ENCODE results near the gene VPS13A.

Gene VPS13A

GRCh38 chr9:77177143-77177893, at the start of gene VPS13A:
VPS13A (plus strand) TSS chr9:77177534; CDS start chr9:77177705, 171 bp downstream.
- no peaks in the 10 kb centered on the region for H3K27me3 Mint-ChIP-seq
- peak within 1 kb of the TSS; percentile 92 for H3K27ac Mint-ChIP-seq (ENCODE audit: low read depth)

GRCh38 chr9:77128125-77128789, 49.1 kb upstream of the VPS13A start:
- ATAC-seq (replicated peaks; ENCODE audit: extremely low read depth, poor library complexity, severe bottlenecking) (no peak), DNase-seq (ENCODE audit: low spot score in 2 of 2) (no peak)
- Mint-ChIP-seq H3K9me3 (no peaks in the 10 kb centered on the region), H3K4me1 (no peaks in the 10 kb centered on the region), H3K27ac (ENCODE audit: low read depth) (no peak overlapping the region), H3K27me3 (peaks cover 37% of the 10 kb centered on the region), H3K4me3 (no peak overlapping the region), H3K36me3 (ENCODE audit: insufficient read depth) (no peaks in the 10 kb centered on the region)

More at GRCh38 chr9:77177143-77177893, at the start of gene VPS13A:
- ATAC-seq (replicated peaks; ENCODE audit: extremely low read depth, poor library complexity, severe bottlenecking), result peak; percentile 95
- DNase-seq (ENCODE audit: low spot score in 2 of 2), result peak; percentile 79 to 83
- no peaks in the 10 kb centered on the region for H3K9me3 Mint-ChIP-seq
- peaks cover 25% of the 10 kb centered on the region for H3K4me1 Mint-ChIP-seq
- H3K4me3 Mint-ChIP-seq, result peak within 1 kb of the TSS; percentile 95
- peaks cover 7% of the 10 kb centered on the region for H3K36me3 Mint-ChIP-seq (ENCODE audit: insufficient read depth)

- H3K36me3 Mint-ChIP-seq (ENCODE audit: insufficient read depth), result no peaks in the 10 kb centered on the region
- DNase-seq (ENCODE audit: low spot score in 2 of 2) (no peak), ATAC-seq (replicated peaks; ENCODE audit: extremely low read depth, poor library complexity, severe bottlenecking) (no peak)
- no peak overlapping the region for H3K4me3 Mint-ChIP-seq
- no peak overlapping the region for H3K27ac Mint-ChIP-seq (ENCODE audit: low read depth)
- H3K4me1 Mint-ChIP-seq, result no peaks in the 10 kb centered on the region
- no peaks in the 10 kb centered on the region for H3K9me3 Mint-ChIP-seq
- H3K27me3 Mint-ChIP-seq, result peaks cover 51% of the 10 kb centered on the region
These were observed 45.9 kb upstream of the VPS13A start for GRCh38 chr9:77131399-77131798.

DNA sequence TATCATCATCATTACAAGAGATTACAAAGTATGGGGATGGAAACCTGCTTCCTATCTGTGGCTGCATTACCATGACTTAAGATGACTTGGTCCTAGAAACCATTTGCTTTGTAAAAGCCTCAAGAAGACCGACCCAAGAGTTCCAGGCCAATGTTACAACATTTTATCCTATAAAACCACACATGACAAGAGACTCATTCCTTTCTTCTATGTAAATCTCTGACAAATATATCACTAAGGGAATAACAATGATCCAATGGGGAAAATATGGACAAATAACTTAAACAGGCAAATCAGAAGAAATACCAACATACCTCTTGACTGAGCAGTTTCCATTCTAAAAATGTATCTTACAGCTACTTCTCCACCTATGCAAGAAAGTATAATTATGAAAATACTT, 44.3 kb upstream of the VPS13A start:
- Mint-ChIP-seq H3K36me3 (ENCODE audit: insufficient read depth) (no peaks in the 10 kb centered on the region), H3K27me3 (peaks cover 57% of the 10 kb centered on the region), H3K27ac (ENCODE audit: low read depth) (no peak overlapping the region), H3K9me3 (no peaks in the 10 kb centered on the region), H3K4me3 (no peak overlapping the region), H3K4me1 (no peaks in the 10 kb centered on the region)
- DNase-seq (ENCODE audit: low spot score in 2 of 2) (no peak), ATAC-seq (replicated peaks; ENCODE audit: extremely low read depth, poor library complexity, severe bottlenecking) (no peak)

DNA sequence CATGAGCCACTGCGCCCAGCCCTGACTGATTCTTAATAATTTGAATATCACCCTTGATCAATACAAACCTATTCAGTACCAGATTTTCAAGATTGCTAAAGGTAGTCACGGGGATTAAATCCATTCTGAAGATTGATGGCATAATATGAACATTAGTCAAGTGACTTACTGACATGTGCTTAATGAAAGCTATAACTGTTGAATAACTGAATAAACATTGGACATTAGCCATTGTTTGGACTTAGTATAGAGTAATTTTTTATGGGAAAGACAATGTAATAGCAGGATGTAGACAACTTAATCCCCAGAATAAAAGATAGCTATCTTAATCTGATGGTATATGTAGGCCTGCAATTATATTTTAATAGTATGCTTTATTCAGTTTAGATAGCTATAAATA, 35.0 kb upstream of the VPS13A start:
- ATAC-seq (replicated peaks; ENCODE audit: extremely low read depth, poor library complexity, severe bottlenecking) (no peak), DNase-seq (ENCODE audit: low spot score in 2 of 2) (no peak)
- Mint-ChIP-seq H3K27me3 (peaks cover 27% of the 10 kb centered on the region), H3K36me3 (ENCODE audit: insufficient read depth) (no peaks in the 10 kb centered on the region), H3K4me3 (no peak overlapping the region), H3K4me1 (no peaks in the 10 kb centered on the region), H3K9me3 (no peaks in the 10 kb centered on the region), H3K27ac (ENCODE audit: low read depth) (no peak overlapping the region)

DNA sequence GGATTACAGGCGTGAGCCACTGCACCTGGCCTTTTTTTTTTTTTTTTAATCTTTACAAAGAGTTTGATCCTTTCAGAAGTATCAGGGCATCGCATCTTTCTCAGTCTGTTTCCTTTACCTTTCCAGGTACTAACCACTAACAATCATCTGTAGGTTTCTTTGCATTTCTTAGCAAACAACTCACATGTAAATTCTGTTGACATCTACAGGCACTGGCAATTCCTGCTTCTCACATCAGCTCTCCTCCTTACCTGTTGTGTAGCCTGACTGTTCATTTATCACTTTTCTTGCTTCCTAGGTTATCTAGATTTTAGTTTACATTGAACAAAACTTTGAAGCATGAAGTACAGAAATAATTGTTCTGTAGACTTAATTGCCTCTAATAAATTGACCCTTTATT, 27.5 kb upstream of the VPS13A start:
- no peak overlapping the region for H3K27ac Mint-ChIP-seq (ENCODE audit: low read depth)
- H3K27me3 Mint-ChIP-seq, result peaks cover 38% of the 10 kb centered on the region
- ATAC-seq (replicated peaks; ENCODE audit: extremely low read depth, poor library complexity, severe bottlenecking) (no peak), DNase-seq (ENCODE audit: low spot score in 2 of 2) (no peak)
- no peaks in the 10 kb centered on the region for H3K36me3 Mint-ChIP-seq (ENCODE audit: insufficient read depth)
- no peaks in the 10 kb centered on the region for H3K9me3 Mint-ChIP-seq
- H3K4me1 Mint-ChIP-seq, result no peaks in the 10 kb centered on the region
- H3K4me3 Mint-ChIP-seq, result no peak overlapping the region

DNA sequence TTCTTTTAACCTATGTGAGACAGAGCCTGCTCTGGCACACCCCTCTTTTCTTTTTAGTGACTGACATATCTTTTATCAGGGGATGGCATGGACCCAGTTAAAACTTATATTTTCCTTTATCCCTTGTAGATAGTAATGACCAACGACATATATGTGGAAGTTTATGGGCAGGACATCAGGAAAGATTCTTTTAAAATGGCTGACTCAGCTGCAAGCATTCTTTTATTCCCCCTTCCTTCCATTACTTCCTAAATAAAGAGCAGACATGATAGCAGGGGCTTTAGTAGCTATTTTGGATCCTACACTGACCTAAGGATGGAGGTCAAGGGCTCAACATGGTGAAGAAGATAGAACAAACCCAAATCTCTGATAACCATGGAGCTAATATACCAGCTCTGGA, 25.0 kb upstream of the VPS13A start:
- ATAC-seq (replicated peaks; ENCODE audit: extremely low read depth, poor library complexity, severe bottlenecking), result no peak

GRCh38 chr9:77156646-77157371, 20.5 kb upstream of the VPS13A start:
- Mint-ChIP-seq H3K36me3 (ENCODE audit: insufficient read depth) (no peaks in the 10 kb centered on the region), H3K9me3 (no peaks in the 10 kb centered on the region), H3K27ac (ENCODE audit: low read depth) (no peak overlapping the region), H3K4me3 (no peak overlapping the region), H3K4me1 (no peaks in the 10 kb centered on the region), H3K27me3 (peaks cover 71% of the 10 kb centered on the region)
- ATAC-seq (replicated peaks; ENCODE audit: extremely low read depth, poor library complexity, severe bottlenecking), result no peak
- DNase-seq (ENCODE audit: low spot score in 2 of 2), result no peak

More for the DNA sequence above, 25.0 kb upstream of the VPS13A start:
- no peak overlapping the region for H3K4me3 Mint-ChIP-seq
- DNase-seq (ENCODE audit: low spot score in 2 of 2), result no peak
- H3K27ac Mint-ChIP-seq (ENCODE audit: low read depth), result no peak overlapping the region
- no peaks in the 10 kb centered on the region for H3K9me3 Mint-ChIP-seq
- no peaks in the 10 kb centered on the region for H3K36me3 Mint-ChIP-seq (ENCODE audit: insufficient read depth)
- H3K4me1 Mint-ChIP-seq, result no peaks in the 10 kb centered on the region
- peaks cover 50% of the 10 kb centered on the region for H3K27me3 Mint-ChIP-seq

- DNase-seq (ENCODE audit: low spot score in 2 of 2) (no peak), ATAC-seq (replicated peaks; ENCODE audit: extremely low read depth, poor library complexity, severe bottlenecking) (no peak)
- Mint-ChIP-seq H3K4me1 (no peaks in the 10 kb centered on the region), H3K36me3 (ENCODE audit: insufficient read depth) (no peaks in the 10 kb centered on the region), H3K9me3 (no peaks in the 10 kb centered on the region), H3K4me3 (no peak overlapping the region), H3K27me3 (peaks cover 61% of the 10 kb centered on the region), H3K27ac (ENCODE audit: low read depth) (no peak overlapping the region)
These were observed 18.4 kb upstream of the VPS13A start for GRCh38 chr9:77158772-77159513.

- Mint-ChIP-seq H3K4me1 (no peaks in the 10 kb centered on the region), H3K36me3 (ENCODE audit: insufficient read depth) (no peaks in the 10 kb centered on the region), H3K27me3 (peaks cover 46% of the 10 kb centered on the region), H3K4me3 (no peak overlapping the region), H3K9me3 (no peaks in the 10 kb centered on the region), H3K27ac (ENCODE audit: low read depth) (no peak overlapping the region)
- no peak for ATAC-seq (replicated peaks; ENCODE audit: extremely low read depth, poor library complexity, severe bottlenecking)
- no peak for DNase-seq (ENCODE audit: low spot score in 2 of 2)
These were observed 16.1 kb upstream of the VPS13A start for GRCh38 chr9:77161191-77161590.

- H3K9me3 Mint-ChIP-seq, result no peaks in the 10 kb centered on the region
- no peaks in the 10 kb centered on the region for H3K36me3 Mint-ChIP-seq (ENCODE audit: insufficient read depth)
- ATAC-seq (replicated peaks; ENCODE audit: extremely low read depth, poor library complexity, severe bottlenecking) (no peak), DNase-seq (ENCODE audit: low spot score in 2 of 2) (no peak)
- H3K27ac Mint-ChIP-seq (ENCODE audit: low read depth), result no peak overlapping the region
- H3K27me3 Mint-ChIP-seq, result peaks cover 46% of the 10 kb centered on the region
- H3K4me3 Mint-ChIP-seq, result no peak overlapping the region
- no peaks in the 10 kb centered on the region for H3K4me1 Mint-ChIP-seq
These were observed 15.4 kb upstream of the VPS13A start for GRCh38 chr9:77161966-77162365.

DNA sequence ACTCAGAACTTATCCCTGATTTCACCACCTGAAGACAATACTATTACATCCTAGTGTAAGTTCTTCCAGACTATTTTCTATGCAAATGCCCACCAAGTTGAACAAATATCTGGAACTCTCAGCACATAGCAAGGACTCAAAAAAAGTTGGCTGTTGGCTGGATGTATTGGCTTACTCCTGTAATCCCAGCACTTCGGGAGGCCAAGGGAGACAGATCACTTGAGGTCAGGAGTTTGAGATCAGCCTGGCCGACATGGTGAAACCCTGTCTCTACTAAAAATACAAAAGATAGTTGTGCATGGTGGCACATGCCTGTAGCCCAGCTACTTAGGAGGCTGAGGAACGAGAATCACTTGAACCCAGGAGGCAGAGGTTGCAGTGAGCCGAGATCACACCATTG, 15.0 kb upstream of the VPS13A start:
- Mint-ChIP-seq H3K36me3 (ENCODE audit: insufficient read depth) (no peaks in the 10 kb centered on the region), H3K4me3 (no peak overlapping the region), H3K27ac (ENCODE audit: low read depth) (no peak overlapping the region), H3K9me3 (no peaks in the 10 kb centered on the region), H3K27me3 (peaks cover 46% of the 10 kb centered on the region), H3K4me1 (no peaks in the 10 kb centered on the region)
- DNase-seq (ENCODE audit: low spot score in 2 of 2), result no peak
- ATAC-seq (replicated peaks; ENCODE audit: extremely low read depth, poor library complexity, severe bottlenecking), result no peak
